HG03039 (cell line): Measurements from ENCODE around the gene SLCO1B3.
"Not testable (repeated sequence)": the region's sequence is repeated elsewhere in the genome, so short reads cannot be mapped to it uniquely, and the experiment has no call there.

Experiments
- ATAC-seq: cut with Tn5 transposase; IDR thresholded peaks from one replicate; pipeline ENCODE4 v1.9.1; 2021; ENCODE audit warnings: mild to moderate bottlenecking, moderate library complexity; ENCODE audit not compliant: unreplicated experiment

The SLCO1B3 gene, protein sequence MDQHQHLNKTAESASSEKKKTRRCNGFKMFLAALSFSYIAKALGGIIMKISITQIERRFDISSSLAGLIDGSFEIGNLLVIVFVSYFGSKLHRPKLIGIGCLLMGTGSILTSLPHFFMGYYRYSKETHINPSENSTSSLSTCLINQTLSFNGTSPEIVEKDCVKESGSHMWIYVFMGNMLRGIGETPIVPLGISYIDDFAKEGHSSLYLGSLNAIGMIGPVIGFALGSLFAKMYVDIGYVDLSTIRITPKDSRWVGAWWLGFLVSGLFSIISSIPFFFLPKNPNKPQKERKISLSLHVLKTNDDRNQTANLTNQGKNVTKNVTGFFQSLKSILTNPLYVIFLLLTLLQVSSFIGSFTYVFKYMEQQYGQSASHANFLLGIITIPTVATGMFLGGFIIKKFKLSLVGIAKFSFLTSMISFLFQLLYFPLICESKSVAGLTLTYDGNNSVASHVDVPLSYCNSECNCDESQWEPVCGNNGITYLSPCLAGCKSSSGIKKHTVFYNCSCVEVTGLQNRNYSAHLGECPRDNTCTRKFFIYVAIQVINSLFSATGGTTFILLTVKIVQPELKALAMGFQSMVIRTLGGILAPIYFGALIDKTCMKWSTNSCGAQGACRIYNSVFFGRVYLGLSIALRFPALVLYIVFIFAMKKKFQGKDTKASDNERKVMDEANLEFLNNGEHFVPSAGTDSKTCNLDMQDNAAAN

DNA sequence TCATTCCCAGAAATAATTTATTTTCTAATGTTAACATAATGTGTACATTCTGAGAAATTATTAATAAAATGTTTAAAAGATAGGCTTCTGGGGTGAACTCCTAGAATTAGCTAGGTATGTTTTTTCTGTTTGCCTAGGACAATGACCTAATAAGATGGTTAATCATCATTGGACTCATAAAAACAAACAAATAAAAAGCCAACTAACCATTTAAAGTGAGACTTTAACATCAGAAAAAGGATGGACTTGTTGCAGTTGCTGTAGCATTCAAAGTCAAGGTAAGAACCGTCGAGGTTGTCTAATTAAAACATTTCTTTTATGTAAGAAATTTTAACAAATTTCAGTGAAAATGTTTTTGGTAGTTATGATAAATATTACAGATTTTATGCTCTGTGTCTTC is at the start of gene SLCO1B3:
Gene SLCO1B3, plus strand, starts transcription at position 219 of the 400 bp plus-strand sequence. CDS start 5,034 bp downstream, outside the sequence.
- ATAC-seq = no peak

DNA sequence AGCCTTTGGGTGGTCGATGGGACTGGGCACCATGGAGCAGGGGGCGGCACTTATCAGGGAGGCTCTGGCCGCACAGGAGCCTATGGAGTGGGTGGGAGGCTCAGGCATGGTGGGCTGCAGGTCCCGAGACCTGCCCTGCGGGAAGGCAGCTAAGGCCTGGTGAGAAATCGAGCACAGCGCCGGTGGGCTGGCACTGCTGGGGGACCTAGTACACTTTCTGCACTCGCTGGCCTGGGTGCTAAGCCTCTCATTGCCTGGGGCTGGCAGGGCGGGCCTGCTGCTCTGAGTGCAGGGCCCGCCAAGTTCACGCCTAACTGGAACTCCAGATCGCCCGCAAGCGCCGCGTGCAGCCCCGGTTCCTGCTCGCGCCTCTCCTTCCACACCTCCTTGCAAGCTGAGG is 33.1 kb upstream of the SLCO1B3 start:
- no peak for ATAC-seq

DNA sequence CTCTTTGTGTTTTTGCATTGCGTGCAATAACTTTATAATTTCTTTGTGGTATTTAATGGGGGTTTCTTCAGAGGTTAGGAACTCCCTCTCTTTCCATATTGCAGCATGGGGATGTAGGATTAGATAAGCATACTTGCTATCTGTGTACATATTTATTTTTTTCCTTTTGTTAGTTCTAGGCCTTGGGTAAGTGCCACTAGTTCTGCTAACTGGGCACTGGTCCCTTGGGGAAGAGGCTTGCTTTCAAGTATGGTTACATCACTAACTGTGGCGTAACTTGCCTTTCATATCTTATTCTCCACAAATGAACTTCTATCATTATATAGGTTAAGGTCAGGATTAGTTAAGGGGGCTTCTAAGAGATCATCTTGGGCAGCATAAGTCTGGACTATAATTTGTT is 31.5 kb upstream of the SLCO1B3 start:
- ATAC-seq = no peak

DNA sequence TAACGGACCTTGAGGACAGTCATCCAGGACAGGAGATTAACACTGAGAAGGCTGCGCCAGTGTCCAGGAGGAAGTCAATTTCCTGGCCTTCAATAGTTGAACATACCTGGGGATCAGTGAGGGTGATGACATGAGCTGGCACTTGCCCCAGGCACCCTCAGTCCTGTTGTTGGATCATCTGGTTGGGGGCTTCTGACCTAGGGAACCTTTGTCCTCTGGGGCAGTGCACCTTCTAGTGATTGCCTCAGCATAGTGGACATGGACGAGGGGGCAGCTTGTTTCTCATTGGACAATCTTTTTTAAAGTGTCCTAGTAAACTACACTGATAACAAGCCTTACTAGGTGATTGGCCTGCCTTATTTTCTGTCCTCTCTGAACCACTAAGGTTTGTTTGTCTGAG is 30.5 kb upstream of the SLCO1B3 start:
- ATAC-seq = not testable (repeated sequence)

DNA sequence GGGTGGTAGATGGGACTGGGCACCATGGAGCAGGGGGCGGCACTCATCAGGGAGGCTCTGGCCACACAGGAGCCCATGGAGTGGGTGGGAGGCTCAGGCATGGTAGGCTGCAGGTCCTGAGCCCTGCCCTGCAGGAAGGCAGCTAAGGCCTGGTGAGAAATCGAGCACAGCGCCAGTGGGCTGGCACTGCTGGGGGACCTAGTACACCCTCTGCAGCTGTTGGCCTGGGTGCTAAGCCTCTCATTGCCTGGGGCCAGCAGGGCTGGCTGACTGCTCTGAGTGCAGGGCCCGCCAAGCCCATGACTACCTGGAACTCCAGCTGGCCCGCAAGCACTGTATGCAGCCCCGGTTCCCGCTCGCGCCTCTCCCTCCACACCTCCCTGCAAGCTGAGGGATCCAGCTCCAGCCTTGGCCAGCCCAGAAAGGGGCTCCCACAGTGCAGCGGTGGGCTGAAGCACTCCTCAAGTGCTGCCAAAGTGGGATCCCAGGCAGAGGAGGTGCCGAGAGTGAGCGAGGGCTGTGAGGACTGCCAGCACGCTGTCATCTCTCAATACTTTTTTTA is 26.6 kb upstream of the SLCO1B3 start:
- not testable (repeated sequence) for ATAC-seq

DNA sequence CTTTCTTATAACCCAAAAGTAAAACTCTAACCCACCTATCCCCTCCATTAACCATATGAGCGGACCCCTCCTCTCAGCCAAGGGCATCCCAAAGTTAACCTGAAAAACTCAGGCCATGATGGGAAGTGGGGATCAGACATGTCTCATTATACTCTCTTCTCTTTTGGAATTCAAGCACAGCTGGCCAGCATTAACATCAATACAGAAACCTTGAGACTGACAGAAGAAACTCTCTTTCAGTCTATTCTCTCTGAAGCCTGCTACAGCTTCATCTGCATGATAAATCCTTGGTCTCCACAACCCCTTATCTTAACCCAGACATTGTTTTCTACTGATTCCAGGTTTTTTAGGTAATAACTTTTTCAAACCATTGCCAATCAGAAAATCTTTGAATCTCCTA is 17.5 kb upstream of the SLCO1B3 start:
- ATAC-seq = no peak

DNA sequence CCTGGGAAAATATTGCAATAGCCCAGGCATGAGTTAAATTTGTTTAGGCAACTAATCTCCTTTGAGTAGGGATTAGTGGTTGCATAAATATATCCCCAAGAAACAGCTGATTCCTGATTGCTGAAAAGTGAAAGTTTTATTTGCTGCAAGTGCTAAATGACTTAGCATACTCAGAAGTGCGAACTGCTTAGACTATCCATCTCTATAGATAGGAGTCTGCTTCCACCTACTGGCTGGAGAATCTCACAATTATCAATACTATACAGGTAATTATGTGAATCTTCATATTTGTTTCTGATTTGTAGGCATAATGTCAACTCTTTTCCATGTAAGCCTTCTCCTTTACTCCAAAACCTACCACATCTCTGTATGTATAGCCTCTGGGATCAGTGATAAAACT is 12.0 kb upstream of the SLCO1B3 start:
- ATAC-seq = no peak

DNA sequence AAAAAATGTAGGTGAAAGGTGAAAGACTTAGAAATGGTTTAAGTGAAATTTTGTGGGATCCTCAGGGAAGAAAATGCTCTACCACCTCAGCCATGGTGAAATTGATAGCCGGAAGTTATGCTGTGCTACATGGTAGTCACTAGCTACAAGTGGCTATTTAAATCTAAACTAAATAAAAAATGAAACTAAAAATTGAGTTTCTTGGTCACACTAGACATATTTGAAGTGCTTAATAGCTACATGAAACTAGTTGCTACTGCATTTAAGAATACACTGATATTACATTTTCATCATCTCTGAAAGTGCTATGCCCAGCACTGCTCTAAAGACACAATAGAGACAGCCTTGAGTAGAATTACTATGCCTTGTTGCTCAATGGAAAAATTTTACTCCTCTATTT is 10.3 kb upstream of the SLCO1B3 start:
- ATAC-seq = no peak

DNA sequence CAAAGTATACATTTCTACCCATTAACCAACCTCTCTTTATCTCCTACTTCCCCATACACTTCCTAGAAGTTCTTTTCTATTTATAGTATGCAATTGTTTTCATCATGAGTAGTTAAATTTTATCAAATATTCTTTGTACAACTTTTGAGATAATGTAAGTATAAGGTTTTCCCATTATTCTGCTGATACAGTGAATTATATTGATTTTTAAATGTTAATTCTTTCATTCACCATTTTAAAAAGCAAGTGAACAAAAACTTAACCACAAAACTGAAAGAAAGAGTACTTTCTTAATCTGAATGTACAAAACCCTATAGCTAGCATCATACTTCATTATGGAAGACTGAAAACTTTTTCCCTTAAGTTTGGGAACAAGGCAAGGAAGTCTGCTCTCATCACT is 9.5 kb upstream of the SLCO1B3 start:
- ATAC-seq = no peak

DNA sequence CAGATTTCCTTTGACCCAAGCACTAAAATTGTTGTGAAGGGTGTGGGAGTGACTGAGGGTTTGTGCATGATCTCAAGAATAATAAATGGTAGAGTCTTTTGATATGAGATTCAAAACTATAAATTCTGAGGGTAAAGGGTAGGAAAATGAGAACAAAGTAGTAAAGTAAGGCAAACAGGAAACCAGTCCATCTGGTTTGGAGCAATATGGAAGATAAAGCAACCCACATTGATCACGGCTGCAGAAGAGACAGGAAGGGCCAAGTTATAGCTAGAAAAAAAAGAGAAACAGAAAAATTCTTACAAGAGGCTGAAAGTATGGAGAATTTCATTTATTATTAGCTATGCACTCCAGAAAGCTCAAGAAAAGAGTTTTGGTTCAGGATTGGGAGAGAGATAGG is 4.6 kb upstream of the SLCO1B3 start:
- ATAC-seq = no peak

DNA sequence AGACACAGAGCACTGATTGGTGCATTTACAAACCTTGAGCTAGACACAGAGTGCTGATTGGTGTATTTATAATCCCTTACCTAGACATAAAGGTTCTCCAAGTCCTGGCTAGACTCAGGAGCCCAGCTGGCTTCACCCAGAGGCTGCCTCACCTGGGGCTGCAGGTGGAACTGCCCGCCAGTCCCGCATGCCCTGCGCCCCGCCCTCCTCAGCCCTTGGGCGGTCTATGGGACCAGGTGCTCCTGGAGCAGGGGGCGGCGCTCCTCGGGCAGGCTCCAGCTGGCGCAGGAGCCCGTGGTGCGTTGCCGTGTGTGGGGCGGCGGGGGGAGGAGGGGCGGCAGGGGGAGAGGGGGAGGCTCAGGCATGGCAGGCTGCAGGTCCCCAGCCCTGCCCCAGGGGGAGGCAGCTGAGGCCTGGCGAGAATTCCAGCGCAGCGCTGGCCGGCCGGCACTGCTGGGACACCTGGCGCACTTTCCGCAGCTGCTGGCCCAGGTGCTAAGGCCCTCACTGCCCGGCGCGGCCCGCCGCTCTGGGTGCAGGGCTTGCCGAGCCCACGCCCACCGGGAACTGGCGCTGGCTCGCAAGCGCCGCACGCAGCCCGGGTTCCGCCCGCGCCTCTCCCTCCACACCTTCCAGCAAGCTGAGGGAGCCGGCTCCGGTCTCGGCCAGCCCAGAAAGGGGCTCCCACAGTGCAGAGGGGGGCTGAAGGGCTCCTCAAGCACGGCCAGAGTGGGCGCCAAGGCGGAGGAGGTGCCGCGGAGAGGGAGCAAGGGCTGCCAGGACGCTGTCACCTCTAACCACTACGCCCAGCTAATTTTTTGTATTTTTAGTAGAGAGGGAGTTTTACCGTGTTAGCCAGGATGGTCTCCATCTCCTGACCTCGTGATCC is 3.1 kb upstream of the SLCO1B3 start:
- no peak for ATAC-seq

DNA sequence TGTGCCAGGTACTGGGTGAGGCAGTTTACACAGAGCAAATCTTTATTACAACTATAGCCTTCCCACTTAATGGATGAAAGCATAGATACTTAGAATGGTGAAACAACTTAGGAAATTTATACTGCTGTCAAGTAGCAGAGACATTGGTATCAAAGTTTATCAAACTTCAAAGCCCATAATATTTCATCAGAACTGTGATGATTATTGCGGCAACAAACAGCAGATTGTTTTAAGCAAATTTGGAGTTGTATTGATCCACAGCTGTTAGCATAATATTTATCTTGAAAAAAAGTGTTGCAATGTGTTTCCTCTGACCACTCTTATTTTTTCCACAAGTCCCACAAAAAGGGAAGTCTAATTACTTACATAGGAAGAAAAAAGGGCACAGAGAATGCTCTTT is 2.0 kb upstream of the SLCO1B3 start:
- no peak for ATAC-seq

DNA sequence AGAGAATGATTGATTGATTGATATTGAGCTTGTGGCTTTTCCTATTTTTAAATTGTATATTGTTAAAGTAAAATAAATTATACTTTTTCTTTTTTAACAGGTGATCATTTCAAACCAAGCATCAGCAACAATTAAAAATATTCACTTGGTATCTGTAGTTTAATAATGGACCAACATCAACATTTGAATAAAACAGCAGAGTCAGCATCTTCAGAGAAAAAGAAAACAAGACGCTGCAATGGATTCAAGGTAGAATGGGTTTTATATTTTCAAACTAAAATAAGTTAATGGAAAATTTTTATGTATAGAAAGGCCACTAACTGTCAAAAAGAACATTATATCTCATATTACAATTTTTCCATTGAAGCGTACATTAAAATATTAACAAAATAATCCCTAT is 5.1 kb downstream of the SLCO1B3 start:
- no peak for ATAC-seq

DNA sequence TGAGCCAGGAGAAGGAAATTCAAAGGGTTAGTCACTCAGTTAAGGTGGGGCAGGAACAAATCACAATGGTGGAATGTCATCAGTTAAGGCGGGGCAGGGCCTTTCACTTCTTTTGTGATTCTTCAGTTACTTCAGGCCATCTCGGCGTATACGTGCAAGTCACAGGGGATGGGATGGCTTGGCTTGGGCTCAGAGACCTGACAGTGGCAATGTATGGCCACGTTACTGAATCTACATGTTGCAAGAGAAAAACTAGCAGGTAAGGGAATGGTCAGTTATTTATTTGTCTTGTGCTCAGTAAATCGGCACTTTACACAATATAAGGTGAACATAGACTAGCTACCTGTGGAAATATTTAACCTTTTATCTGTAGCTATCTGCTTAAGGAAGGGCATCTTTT is 11.9 kb downstream of the SLCO1B3 start:
- no peak for ATAC-seq

DNA sequence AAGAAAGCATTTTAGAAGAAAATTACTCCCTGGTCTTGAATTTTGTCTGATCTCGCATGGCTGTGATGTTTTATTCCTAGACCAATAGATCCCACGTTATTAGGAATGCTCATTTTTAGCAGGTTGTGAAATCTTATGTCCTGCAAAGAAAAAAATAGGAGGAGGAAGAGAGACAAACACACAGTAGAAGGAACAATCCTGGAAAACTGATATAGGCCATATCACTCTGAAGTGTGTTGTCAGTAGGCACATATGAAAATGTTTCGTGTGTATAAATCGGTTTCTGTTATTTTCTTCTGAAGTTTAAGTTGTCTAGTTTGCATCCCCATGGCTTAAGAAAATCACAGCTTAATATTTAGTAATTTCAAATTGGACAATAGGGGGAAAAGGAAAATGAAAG is 12.4 kb downstream of the SLCO1B3 start:
- no peak for ATAC-seq

DNA sequence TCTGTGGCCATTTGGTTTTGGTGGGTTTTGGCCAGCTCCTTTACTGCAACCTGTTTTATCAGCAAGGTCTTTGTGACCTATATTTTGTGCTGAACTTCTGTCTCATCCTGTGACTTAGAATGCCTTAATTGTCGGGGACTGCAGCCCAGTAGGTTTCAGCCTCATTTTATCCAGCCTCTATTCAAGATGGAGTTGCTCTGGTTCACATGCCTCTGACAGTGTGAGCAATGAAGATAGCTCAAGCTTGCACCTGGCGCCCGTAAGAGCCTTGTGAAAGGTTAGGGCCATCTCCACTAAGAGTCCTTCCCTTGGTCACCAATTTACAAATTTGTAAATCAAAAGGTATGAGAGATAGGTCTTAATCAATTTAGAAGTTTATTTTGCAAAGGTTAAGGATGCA is 19.4 kb downstream of the SLCO1B3 start:
- no peak for ATAC-seq

DNA sequence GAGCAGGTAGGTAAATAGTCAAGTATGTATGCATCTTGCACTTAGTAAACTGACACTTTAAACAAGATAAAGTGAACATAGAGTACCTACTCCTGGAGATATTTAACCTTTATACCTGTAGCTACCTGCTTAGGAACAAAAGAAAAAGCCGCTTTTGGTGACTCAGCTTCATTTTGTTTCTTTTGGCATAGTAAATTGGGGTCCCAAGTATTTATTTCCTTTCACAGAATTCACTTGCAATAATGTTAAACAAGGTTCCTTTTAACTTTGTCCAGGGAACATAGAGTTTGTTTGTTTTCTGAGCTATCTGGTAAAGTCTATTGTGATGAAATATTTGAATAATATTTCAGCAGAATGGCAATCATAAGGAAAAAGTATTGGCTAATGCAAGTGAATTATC is 20.0 kb downstream of the SLCO1B3 start:
- ATAC-seq = no peak

DNA sequence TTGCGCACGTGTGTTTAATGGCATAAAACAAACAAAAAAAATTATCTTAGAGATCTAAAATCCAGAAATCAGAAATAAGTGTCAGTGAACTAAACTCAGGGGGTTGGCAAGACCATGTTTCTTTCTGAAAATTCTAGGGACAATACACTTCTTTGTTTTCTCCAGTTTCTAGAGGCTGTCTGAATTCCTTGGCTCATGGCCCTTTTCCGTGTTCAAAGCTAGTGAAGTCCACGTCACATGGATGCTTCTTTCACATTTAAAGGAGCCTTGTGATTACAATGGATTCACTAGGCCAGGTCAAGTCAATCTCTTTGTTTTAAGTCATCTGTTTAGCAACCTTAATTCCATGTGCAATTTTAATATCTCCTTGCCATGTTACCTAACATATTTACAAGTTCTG is 22.4 kb downstream of the SLCO1B3 start:
- ATAC-seq = no peak

DNA sequence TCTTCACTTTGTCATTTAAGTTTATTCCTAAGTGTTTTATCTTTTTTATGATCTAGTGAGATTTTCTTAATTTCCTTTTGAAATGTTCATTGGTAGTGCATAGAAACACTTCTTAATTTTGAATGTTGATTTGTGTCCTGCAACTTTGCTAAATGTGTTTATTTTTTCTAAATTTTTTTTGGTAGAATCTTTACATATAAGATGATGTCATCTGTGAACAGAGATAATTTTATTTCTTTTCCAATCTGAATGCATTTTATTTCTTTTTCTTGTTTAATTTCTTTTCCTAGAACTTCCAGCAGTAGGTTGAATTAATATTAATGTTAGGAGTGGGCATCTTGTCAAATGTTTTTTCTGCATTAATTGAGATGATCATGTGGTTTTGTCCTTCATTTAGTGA is 42.1 kb downstream of the SLCO1B3 start:
- no peak for ATAC-seq

DNA sequence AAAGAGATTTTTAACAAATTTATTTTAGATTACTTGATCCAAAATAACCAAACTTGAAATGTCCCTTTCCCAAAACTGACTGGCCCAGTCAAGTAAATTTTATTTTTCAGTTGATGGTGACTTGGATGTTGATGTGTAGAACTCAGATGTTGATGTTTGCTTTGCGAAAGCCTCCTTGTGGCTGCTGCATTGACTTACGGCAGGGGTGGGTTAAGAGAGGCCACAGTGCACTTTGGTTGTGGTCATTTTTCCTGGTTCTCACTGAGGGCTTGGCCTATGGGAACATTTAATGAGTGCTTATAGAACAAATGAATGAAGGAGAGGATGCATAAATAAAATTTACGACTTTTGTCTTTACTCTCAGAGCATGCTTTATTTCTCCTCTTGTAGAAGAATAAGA is 52.6 kb downstream of the SLCO1B3 start:
- ATAC-seq = no peak

DNA sequence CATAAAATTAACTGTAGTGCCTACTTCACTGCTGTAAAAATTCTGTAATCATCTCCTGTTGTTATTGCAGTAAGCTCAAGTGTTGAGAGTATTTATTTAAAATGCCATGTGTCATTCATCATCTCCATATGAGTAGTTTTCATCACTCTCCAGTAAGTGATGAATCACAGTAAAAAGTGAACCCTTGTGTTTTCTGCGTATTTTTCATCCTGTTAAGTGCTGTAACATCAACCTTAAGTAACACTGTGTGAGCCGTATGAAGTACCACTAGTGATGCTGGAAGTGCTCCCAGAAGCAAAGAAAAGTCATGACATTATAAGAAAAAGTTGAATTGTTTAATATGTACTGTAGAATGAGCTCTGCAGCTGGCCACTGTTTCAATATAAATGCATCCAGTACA is 55.4 kb downstream of the SLCO1B3 start:
- ATAC-seq = no peak
